Karpas-422 (cell line): ENCODE results near the gene HOXC9. TPM values are rescaled to one million over a fixed set of nuclear protein-coding genes. Genes with fewer than 3 reads are reported as not detected.
A peak's percentile ranks its signal among the peaks of the same experiment; 100 is the strongest.

ENCODE experiments used
- DNase-seq: peaks from one replicate; pipeline ENCODE4 v3.0.0-alpha.2; 2015
- H2AFZ ChIP-seq: fragments of 200-600 bp; sonication (generic); 2 replicates; pipeline ENCODE4 v1.6.1; 2014; ENCODE audit warnings: antibody characterized with exemption, low read length, mixed read lengths
- H3K27ac ChIP-seq: fragments of 200-600 bp; sonication (generic); 2 replicates; pipeline ENCODE4 v1.5.1; 2014; ENCODE audit warnings: mild to moderate bottlenecking, low read length, moderate library complexity
- H3K27me3 ChIP-seq: fragments of 200-600 bp; sonication (generic); 2 replicates; pipeline ENCODE4 v1.6.1; 2014; ENCODE audit warnings: low read length, mixed read lengths
- H3K36me3 ChIP-seq: fragments of 200-600 bp; sonication (generic); 2 replicates; pipeline ENCODE4 v1.6.1; 2014; ENCODE audit warnings: low read length, mixed read lengths; ENCODE audit not compliant: insufficient read depth
- H3K4me1 ChIP-seq: fragments of 200-600 bp; sonication (generic); 2 replicates; pipeline ENCODE4 v1.6.1; 2014; ENCODE audit warnings: mild to moderate bottlenecking, low read length, mixed read lengths
- H3K4me2 ChIP-seq: fragments of 200-600 bp; sonication (generic); 2 replicates; pipeline ENCODE4 v1.6.1; 2014; ENCODE audit warnings: low read length, low read depth, mild to moderate bottlenecking; ENCODE audit not compliant: poor library complexity, severe bottlenecking
- H3K4me3 ChIP-seq: fragments of 200-600 bp; sonication (generic); 2 replicates; pipeline ENCODE4 v1.5.1; 2014; ENCODE audit warnings: mild to moderate bottlenecking, antibody characterized with exemption, low read length, mixed read lengths
- H3K79me2 ChIP-seq: fragments of 200-600 bp; sonication (generic); 2 replicates; pipeline ENCODE4 v1.6.1; 2014; ENCODE audit warnings: mild to moderate bottlenecking, low read length, mixed read lengths
- H3K9ac ChIP-seq: fragments of 200-600 bp; sonication (generic); 2 replicates; pipeline ENCODE4 v1.6.0; 2014; ENCODE audit warnings: low read length
- H3K9me2 ChIP-seq: fragments of 200-600 bp; sonication (generic), shearing (Covaris generic); replicated peaks from 2 replicates; pipeline ENCODE4 v1.6.0; 2014; ENCODE audit warnings: mild to moderate bottlenecking, low read length, moderate library complexity; ENCODE audit not compliant: insufficient read depth
- H3K9me3 ChIP-seq: fragments of 300-700, 200-600 bp; sonication (generic); 2 replicates; pipeline ENCODE4 v1.6.1; 2014; ENCODE audit warnings: low read length, mixed read lengths
- H4K20me1 ChIP-seq: fragments of 200-600 bp; sonication (generic); 2 replicates; pipeline ENCODE4 v1.6.1; 2014; ENCODE audit warnings: mild to moderate bottlenecking, antibody characterized with exemption, low read length, low read depth; ENCODE audit not compliant: insufficient read depth
- total RNA-seq: library from RNA; depleted of rRNA; stranded (reverse); fragments of >200 nt; shearing (Covaris generic); gene quantifications from 2 replicates; pipeline ENCODE4 v1.2.3, GENCODE V29; 2014; ENCODE audit warnings: low replicate concordance

HOXC9 gene
- total RNA-seq, 1 experiment from 2014 or later = not detected

DNA sequence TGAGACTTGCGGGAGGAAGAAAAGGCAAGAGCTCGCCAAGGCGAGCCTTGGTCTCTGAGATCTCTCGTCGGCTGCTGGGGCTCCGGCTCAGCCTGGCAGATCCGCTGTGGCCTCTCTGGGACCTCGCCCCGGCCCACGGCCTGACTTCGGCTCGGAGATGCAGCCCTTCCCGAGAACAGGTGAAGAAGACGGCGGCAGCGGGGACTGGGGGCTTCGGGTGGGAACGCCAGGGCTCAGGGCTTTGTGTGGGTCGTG, 6.0 kb upstream of the HOXC9 start:
- no peaks in the 10 kb centered on the region for H3K27me3 ChIP-seq
- no peak overlapping the region for H3K9ac ChIP-seq
- no peak overlapping the region for H2AFZ ChIP-seq
- H3K4me2 ChIP-seq = no peak overlapping the region
- H3K36me3 ChIP-seq = no peaks in the 10 kb centered on the region
- H3K9me2 ChIP-seq = no peaks in the 10 kb centered on the region
- H4K20me1 ChIP-seq = no peaks in the 10 kb centered on the region
- H3K79me2 ChIP-seq = no peaks in the 10 kb centered on the region
- H3K4me1 ChIP-seq = peaks cover 22% of the 10 kb centered on the region
- DNase-seq = no peak
- no peak overlapping the region for H3K27ac ChIP-seq
- no peak overlapping the region for H3K4me3 ChIP-seq
- no peaks in the 10 kb centered on the region for H3K9me3 ChIP-seq

DNA sequence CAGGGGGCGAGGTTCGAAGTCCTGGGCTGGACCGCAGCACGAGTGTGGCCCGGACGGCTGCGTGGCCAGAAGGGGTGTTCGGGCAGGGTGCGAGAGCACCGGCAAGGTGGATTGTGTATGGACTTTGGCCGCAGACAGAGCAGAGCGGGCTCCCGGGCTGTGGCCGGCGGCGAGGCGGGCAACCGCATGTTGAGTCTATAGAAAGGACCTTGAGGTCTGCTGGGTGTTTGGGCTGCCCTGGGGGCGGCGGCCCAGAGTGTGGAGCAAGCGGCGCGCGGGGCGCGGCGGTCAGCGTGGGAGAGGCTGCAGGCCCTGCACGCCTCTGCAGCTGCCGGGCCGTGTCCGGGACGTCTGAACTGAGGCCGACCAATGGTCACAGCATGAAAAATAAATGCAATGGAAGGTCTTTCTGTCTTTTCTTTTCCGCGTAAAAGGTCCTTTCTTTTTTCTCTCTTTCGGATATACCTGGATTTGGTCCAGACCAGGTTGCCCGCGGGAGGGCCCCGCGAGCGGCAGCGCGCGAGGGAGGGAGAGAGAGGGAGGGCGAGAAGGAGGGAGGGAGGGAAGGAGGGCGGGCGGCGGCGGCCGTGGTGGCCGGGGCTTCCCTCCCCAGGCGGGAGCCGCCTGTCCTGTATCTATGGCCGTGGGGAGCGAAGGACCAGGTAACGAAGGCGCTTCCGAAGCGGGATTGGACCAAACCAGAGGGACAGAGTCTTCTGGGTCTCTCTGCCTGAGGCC, 5.5 kb upstream of the HOXC9 start:
- Histone ChIP-seq H3K4me3 (no peak overlapping the region), H2AFZ (no peak overlapping the region), H3K27ac (no peak overlapping the region), H3K27me3 (no peaks in the 10 kb centered on the region), H3K4me2 (peak overlapping the region; percentile 60), H4K20me1 (no peaks in the 10 kb centered on the region), H3K4me1 (peaks cover 18% of the 10 kb centered on the region), H3K9me3 (no peaks in the 10 kb centered on the region), H3K79me2 (no peaks in the 10 kb centered on the region), H3K36me3 (no peaks in the 10 kb centered on the region), H3K9ac (no peak overlapping the region), H3K9me2 (no peaks in the 10 kb centered on the region)
- no peak for DNase-seq

DNA sequence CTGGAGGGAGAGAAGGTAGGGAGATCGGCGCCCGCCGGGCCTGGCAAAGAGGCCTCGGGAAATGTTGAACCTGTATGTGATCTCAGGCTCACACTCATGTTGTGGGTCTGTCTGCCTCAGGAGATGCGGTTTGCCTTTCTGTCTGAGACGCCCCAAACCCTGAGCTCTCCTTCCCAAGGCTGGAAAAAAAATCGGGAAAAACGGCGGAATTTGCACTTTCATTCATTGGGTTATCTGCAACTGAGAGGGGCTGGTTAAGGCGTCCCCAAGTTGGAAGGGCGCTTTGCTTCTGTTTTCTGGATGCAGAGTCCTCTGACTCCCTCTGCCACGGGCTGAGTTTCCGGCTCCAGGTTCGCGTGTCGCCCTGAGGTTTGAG, 5.0 kb upstream of the HOXC9 start:
- Histone ChIP-seq H3K79me2 (no peaks in the 10 kb centered on the region), H3K9ac (no peak overlapping the region; the same call in 1 of the 2 replicates), H3K9me2 (no peaks in the 10 kb centered on the region), H2AFZ (no peak overlapping the region), H3K4me3 (peak overlapping the region; percentile 57; the same call in 1 of the 2 replicates), H3K36me3 (no peaks in the 10 kb centered on the region), H3K27ac (no peak overlapping the region), H4K20me1 (no peaks in the 10 kb centered on the region), H3K9me3 (no peaks in the 10 kb centered on the region), H3K27me3 (no peaks in the 10 kb centered on the region), H3K4me2 (peak overlapping the region; percentile 60), H3K4me1 (peaks cover 14% of the 10 kb centered on the region)
- DNase-seq = no peak

GRCh38 chr12:53995378-53996239, 4.4 kb upstream of the HOXC9 start:
- DNase-seq = no peak
- peak overlapping the region; percentile 64 for H3K9ac ChIP-seq

DNA sequence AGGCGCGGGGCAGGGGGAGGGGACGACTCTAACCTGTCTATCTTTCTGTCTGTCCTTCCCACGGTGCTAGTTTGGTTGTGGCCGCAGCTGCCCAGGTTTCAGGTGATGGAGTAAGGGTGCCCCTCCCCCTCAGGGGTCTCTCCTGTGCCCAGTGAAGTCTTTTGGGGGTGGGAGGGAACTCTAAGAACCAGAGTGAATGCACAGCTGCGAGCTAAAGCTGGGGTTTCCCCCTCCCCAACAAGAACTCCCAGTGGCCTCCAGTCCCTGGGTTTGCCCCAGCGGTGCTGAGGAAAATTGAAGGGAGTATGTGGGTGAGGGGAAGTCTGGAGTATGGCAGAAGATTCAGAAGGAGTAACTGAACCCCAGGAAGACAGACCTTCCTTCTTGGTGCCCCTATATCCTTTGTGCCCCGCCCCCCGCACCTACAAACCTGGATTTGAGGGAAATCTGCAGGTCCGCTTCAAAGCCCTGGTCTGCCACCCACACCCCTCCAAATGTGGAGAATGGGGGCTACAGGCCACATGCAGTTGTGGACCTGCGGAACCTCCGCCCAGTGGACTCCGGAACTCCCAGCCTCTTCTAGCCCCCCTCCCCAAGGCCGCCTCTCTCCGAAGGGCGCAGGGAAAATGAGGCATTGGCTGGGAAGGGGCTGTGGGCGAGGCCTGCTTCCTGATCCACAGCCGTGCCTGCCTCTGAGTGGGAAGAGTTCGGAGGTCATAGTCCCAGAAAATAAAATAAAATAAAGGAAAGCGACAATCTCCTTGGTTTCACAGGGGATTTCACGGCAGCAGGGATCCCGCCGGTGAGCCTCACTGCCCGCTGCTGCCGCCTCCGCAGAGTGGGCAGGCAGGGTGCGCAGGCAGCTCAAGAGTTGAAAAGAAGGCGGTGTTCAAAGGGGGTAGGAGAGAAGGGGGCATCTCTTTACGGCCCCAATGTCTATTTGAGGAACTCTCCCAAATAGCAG, 3.4 kb upstream of the HOXC9 start:
- Histone ChIP-seq H3K36me3 (no peaks in the 10 kb centered on the region), H3K79me2 (no peaks in the 10 kb centered on the region), H4K20me1 (no peaks in the 10 kb centered on the region), H3K4me1 (peaks cover 14% of the 10 kb centered on the region), H2AFZ (0 out of 2 replicates have a peak overlapping the region, but pooled peaks have one; percentile 48), H3K9ac (peak overlapping the region; percentile 64; the same call in 1 of the 2 replicates), H3K27me3 (no peaks in the 10 kb centered on the region), H3K9me2 (no peaks in the 10 kb centered on the region), H3K4me3 (peak overlapping the region; percentile 57; the same call in 1 of the 2 replicates), H3K4me2 (peak overlapping the region; percentile 60), H3K9me3 (no peaks in the 10 kb centered on the region), H3K27ac (no peak overlapping the region)
- DNase-seq = no peak

More at GRCh38 chr12:53995378-53996239, 4.4 kb upstream of the HOXC9 start:
- Histone ChIP-seq H3K4me3 (peak overlapping the region; percentile 57; the same call in 1 of the 2 replicates), H3K4me2 (peak overlapping the region; percentile 60), H3K27me3 (no peaks in the 10 kb centered on the region), H3K9me2 (no peaks in the 10 kb centered on the region), H3K36me3 (no peaks in the 10 kb centered on the region), H3K9me3 (no peaks in the 10 kb centered on the region), H3K79me2 (no peaks in the 10 kb centered on the region), H4K20me1 (no peaks in the 10 kb centered on the region), H3K4me1 (peaks cover 14% of the 10 kb centered on the region), H2AFZ (peak overlapping the region; percentile 48; the same call in 1 of the 2 replicates), H3K27ac (no peak overlapping the region)

GRCh38 chr12:53997204-53998109, 2.5 kb upstream of the HOXC9 start:
- H3K4me1 ChIP-seq = peaks cover 14% of the 10 kb centered on the region
- no peak overlapping the region for H3K9ac ChIP-seq
- no peaks in the 10 kb centered on the region for H3K9me3 ChIP-seq
- H3K4me2 ChIP-seq = no peak overlapping the region
- no peak for DNase-seq
- H3K9me2 ChIP-seq = no peaks in the 10 kb centered on the region
- H3K4me3 ChIP-seq = no peak overlapping the region
- H4K20me1 ChIP-seq = no peaks in the 10 kb centered on the region
- no peak overlapping the region for H2AFZ ChIP-seq
- H3K79me2 ChIP-seq = no peaks in the 10 kb centered on the region
- H3K36me3 ChIP-seq = no peaks in the 10 kb centered on the region
- H3K27me3 ChIP-seq = no peaks in the 10 kb centered on the region
- H3K27ac ChIP-seq = no peak overlapping the region

DNA sequence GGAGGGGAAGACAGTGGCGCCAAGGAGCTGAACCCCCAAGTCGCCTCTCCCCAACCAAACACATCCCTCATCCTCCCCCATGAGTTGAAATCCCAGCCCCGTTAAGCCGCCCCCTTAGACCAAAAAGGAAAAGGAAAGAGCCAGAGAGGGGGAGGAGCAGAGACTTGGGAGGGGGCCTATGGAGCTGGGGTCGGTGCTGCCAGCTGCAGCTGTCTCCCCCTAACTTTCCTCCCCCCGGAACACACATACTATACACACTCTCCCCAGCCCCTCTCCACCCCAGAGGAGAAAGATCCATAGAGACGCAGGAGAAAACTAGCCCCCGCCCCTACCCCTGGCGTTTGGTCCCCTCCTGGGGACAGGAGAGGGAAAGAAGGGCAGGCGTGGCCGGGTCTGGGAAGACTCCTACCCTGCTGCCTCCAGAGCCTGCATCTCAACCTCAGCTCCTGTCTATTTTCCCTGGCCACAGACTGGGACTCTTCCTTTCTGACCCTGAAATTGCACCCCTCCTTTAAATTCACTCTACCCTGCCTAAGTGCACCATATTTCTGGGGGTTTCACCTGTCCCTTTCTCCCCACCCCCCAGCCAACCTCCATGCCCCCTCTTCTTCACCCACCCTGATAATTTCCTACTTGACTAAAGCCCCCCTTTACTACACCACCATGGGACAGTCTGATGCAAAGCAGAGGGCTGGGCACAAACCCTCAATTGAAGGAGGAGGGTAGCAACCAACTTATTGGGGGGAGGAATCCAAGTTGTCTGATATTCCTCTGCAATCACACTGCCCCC, 1.7 kb upstream of the HOXC9 start:
- H4K20me1 ChIP-seq = no peaks in the 10 kb centered on the region

More for the DNA sequence above, 1.7 kb upstream of the HOXC9 start:
- H3K4me1 ChIP-seq = peaks cover 14% of the 10 kb centered on the region
- no peak overlapping the region for H3K4me2 ChIP-seq
- no peak overlapping the region for H3K9ac ChIP-seq
- no peaks in the 10 kb centered on the region for H3K27me3 ChIP-seq
- DNase-seq = no peak
- no peaks in the 10 kb centered on the region for H3K9me2 ChIP-seq
- no peaks in the 10 kb centered on the region for H3K9me3 ChIP-seq
- H3K79me2 ChIP-seq = no peaks in the 10 kb centered on the region
- H2AFZ ChIP-seq = no peak overlapping the region
- H3K36me3 ChIP-seq = no peaks in the 10 kb centered on the region
- no peak overlapping the region for H3K27ac ChIP-seq
- no peak overlapping the region for H3K4me3 ChIP-seq
